GM19397 (cell line): ENCODE measurements around the gene UBE2E2.
A peak's percentile ranks its signal among the peaks of the same experiment; 100 is the strongest.

ENCODE experiments used
- ATAC-seq: cut with Tn5 transposase; IDR thresholded peaks from one replicate; pipeline ENCODE4 v1.9.1; 2021; ENCODE audit warnings: mild to moderate bottlenecking, moderate library complexity; ENCODE audit not compliant: unreplicated experiment

Gene UBE2E2

GRCh38 chr3:23501201-23501802, 298.2 kb downstream of the UBE2E2 start:
- ATAC-seq = no peak

- ATAC-seq = no peak
These were observed 305.3 kb downstream of the UBE2E2 start for GRCh38 chr3:23508464-23508863.

GRCh38 chr3:23518441-23518840, 315.3 kb downstream of the UBE2E2 start:
- no peak for ATAC-seq

- peak; percentile 80 for ATAC-seq
These were observed 316.4 kb downstream of the UBE2E2 start for GRCh38 chr3:23519314-23520208.

GRCh38 chr3:23527326-23527725, 324.2 kb downstream of the UBE2E2 start:
- no peak for ATAC-seq

- no peak for ATAC-seq
These were observed 330.5 kb downstream of the UBE2E2 start for GRCh38 chr3:23533596-23533995.

- no peak for ATAC-seq
These were observed 330.9 kb downstream of the UBE2E2 start for GRCh38 chr3:23533996-23534395.

- no peak for ATAC-seq
These were observed 334.0 kb downstream of the UBE2E2 start for GRCh38 chr3:23537101-23537551.

- no peak for ATAC-seq
These were observed 336.1 kb downstream of the UBE2E2 start for GRCh38 chr3:23539185-23539584.

- no peak for ATAC-seq
These were observed 337.5 kb downstream of the UBE2E2 start for GRCh38 chr3:23540600-23540999.

GRCh38 chr3:23542079-23542478, 339.0 kb downstream of the UBE2E2 start:
- ATAC-seq = no peak

GRCh38 chr3:23546181-23546580, 343.1 kb downstream of the UBE2E2 start:
- no peak for ATAC-seq

GRCh38 chr3:23547905-23548650, 345.0 kb downstream of the UBE2E2 start:
- ATAC-seq = no peak

GRCh38 chr3:23548706-23549105, 345.6 kb downstream of the UBE2E2 start:
- no peak for ATAC-seq

GRCh38 chr3:23549148-23549910, 346.2 kb downstream of the UBE2E2 start:
- no peak for ATAC-seq

GRCh38 chr3:23550402-23550801, 347.3 kb downstream of the UBE2E2 start:
- peak; percentile 66 for ATAC-seq

- no peak for ATAC-seq
These were observed 349.4 kb downstream of the UBE2E2 start for GRCh38 chr3:23552506-23552905.

- no peak for ATAC-seq
These were observed 350.2 kb downstream of the UBE2E2 start for GRCh38 chr3:23553353-23553752.

GRCh38 chr3:23565041-23565775, 362.1 kb downstream of the UBE2E2 start:
- ATAC-seq = no peak

- no peak for ATAC-seq
These were observed 363.4 kb downstream of the UBE2E2 start for GRCh38 chr3:23566499-23566898.
